A673 (cell line): ENCODE measurements around the gene RERE.

ENCODE experiments used
- CTCF ChIP-seq: fragments of 300-800, 200-600 bp; sonication (generic); conservative IDR thresholded peaks from 2 replicates; pipeline ENCODE4 v1.5.1; 2017; ENCODE audit warnings: low read depth, mild to moderate bottlenecking, antibody characterized with exemption, low read length, moderate library complexity, mixed read lengths
- EZH2 ChIP-seq: fragments of 200-600 bp; sonication (generic); IDR thresholded peaks from 2 replicates; pipeline ENCODE4 v1.6.1; 2017; ENCODE audit warnings: borderline replicate concordance, low read depth, mild to moderate bottlenecking, mixed read lengths, antibody characterized with exemption, low read length; ENCODE audit not compliant: poor library complexity, severe bottlenecking

DNA sequence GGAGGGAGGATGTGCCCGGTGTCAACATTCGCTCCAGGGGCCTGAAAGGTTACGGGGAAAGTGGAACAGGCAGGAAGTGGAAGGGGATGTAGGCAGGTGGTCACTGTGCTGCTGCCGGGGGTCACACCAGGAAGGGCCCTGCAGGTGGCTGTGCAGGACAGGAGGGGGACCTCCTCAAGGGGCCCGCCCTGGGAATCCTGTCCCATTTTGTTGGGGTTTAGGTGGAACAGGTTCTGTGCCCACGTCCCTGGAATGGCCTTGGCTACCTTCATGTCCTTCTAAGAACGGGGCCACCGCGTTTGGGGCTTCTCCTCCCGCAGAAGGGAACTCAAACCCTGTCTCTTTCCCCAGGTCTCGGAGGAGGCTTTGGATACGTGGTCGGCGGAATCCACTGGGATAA, 487.6 kb downstream of the RERE start:
- no peak for TF ChIP-seq CTCF
- no peak for TF ChIP-seq EZH2
